ENCODE data around the gene TCP11L2. TPM values are rescaled to one million over a fixed set of nuclear protein-coding genes. Genes with fewer than 3 reads are reported as not detected.

TCP11L2 gene
- total and polyA plus RNA-seq, 2 of the 13 experiments (the other 11 are each of a cell fraction or from before 2014, with no cell fraction given), result 4.6 to 24.1 TPM

DNA sequence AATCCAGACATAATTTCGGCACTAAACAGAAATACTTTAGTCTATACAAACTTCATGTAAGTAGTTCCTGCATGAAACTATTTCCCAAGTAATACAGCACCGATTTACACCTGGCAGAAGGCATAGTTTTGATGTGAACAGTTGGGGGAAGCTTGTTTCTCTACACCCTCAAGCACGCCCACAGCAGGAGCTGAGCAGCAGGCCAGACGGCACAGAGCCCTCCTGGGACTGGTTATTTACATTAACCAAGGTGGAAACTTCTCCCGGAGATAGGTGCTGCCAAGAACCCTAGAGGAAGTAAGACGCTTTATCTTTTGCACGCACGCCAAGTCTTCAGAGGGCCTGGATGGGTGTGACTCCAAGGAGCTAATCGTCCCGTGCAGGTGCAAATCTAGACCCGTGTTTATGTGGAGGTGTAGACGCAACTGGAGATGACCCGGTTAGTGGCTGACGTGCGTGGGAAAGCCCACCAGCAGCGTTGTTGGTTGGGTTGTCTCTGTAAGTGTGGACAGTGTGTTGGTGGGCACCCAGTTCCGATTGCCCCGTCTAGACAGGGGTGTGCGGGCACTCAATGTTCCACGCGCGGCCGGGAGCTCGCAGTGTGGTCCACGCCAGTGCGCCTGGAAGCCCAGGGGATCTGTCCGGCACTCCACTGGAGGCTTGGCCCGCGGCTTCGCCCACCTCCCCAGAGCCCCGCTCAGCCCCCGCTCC lies 767 bp upstream of the TCP11L2 start (continued):
- TF ChIP-seq ZNF407 (CRISPR knock-in tag; IDR thresholded peaks at IDR 0.05; ENCODE audit: not compliant biosample characterization), result no peak
- no peak for TF ChIP-seq AGO1 (IDR thresholded peaks at IDR 0.05; ENCODE audit: low read depth, low read length, poor library complexity, severe bottlenecking)
- TF ChIP-seq SATB2 (CRISPR knock-in tag; IDR thresholded peaks at IDR 0.05), result no peak
- TF ChIP-seq MIER3 (CRISPR knock-in tag; IDR thresholded peaks at IDR 0.05; ENCODE audit: borderline replicate concordance), result no peak
- TF ChIP-seq ZNF234 (CRISPR knock-in tag; conservative IDR thresholded peaks at IDR 0.05), result no peak
- no peak for TF ChIP-seq ZBTB44 (CRISPR knock-in tag; IDR thresholded peaks at IDR 0.05)
- TF ChIP-seq SMARCC2 (IDR thresholded peaks at IDR 0.05), result no peak
- no peak for TF ChIP-seq ZNF790 (CRISPR knock-in tag; IDR thresholded peaks at IDR 0.05; ENCODE audit: borderline replicate concordance)
- TF ChIP-seq ZBTB46 (CRISPR knock-in tag; IDR thresholded peaks at IDR 0.05; ENCODE audit: borderline replicate concordance), result 0 out of 2 replicates have a peak, but pooled peaks have one; percentile 16
- no peak for TF ChIP-seq TOE1 (CRISPR knock-in tag; IDR thresholded peaks at IDR 0.05)
- no peak for TF ChIP-seq ZNF326 (CRISPR knock-in tag; IDR thresholded peaks at IDR 0.05; ENCODE audit: borderline replicate concordance)
- no peak for TF ChIP-seq ZFP62 (CRISPR knock-in tag; IDR thresholded peaks at IDR 0.05)
- TF ChIP-seq ZNF839 (CRISPR knock-in tag; IDR thresholded peaks at IDR 0.05; ENCODE audit: borderline replicate concordance), result no peak
- no peak for TF ChIP-seq FOXA1 (IDR thresholded peaks at IDR 0.05)
- TF ChIP-seq FOXA1 (CRISPR knock-in tag; IDR thresholded peaks at IDR 0.05), result peak; percentile 69; the same call in 1 of the 2 replicates
- TF ChIP-seq ZNF766 (CRISPR knock-in tag; IDR thresholded peaks at IDR 0.05; ENCODE audit: borderline replicate concordance), result no peak
- TF ChIP-seq DPF2 (CRISPR knock-in tag; IDR thresholded peaks at IDR 0.05; ENCODE audit: borderline replicate concordance, low read depth), result 0 out of 2 replicates have a peak, but pooled peaks have one; percentile 4
- peak; percentile 32; the same call in 1 of the 2 replicates for TF ChIP-seq BRCA1 (CRISPR knock-in tag; IDR thresholded peaks at IDR 0.05)
- no peak for TF ChIP-seq ZIK1 (CRISPR knock-in tag; IDR thresholded peaks at IDR 0.05; ENCODE audit: borderline replicate concordance, low read depth)
